GM19193 (cell line): Measurements from ENCODE around the gene SET.

ENCODE experiments used
- POLR2A ChIP-seq: IDR thresholded peaks from 4 replicates; pipeline ENCODE4 v1.6.1; 2011; ENCODE audit not compliant: insufficient read depth, insufficient read length; ENCODE audit errors: extremely low read depth

SET gene

GRCh38 chr9:128705051-128705965 is 16.3 kb downstream of the SET start:
- TF ChIP-seq POLR2A, result no peak

- TF ChIP-seq POLR2A, result no peak
Observed at GRCh38 chr9:128706045-128706444, 17.0 kb downstream of the SET start.

- TF ChIP-seq POLR2A, result no peak
Observed at GRCh38 chr9:128706671-128707381, 17.8 kb downstream of the SET start.

GRCh38 chr9:128707446-128707845 is 18.4 kb downstream of the SET start:
- no peak for TF ChIP-seq POLR2A

GRCh38 chr9:128712451-128713410 is 23.7 kb downstream of the SET start:
- no peak for TF ChIP-seq POLR2A

- TF ChIP-seq POLR2A, result no peak
Observed at GRCh38 chr9:128713411-128713780, 24.4 kb downstream of the SET start.

GRCh38 chr9:128713941-128714573 is 25.0 kb downstream of the SET start:
- no peak for TF ChIP-seq POLR2A

GRCh38 chr9:128714586-128715435 is 25.8 kb downstream of the SET start:
- TF ChIP-seq POLR2A, result no peak

GRCh38 chr9:128715436-128715750 is 26.4 kb downstream of the SET start:
- TF ChIP-seq POLR2A, result no peak

GRCh38 chr9:128716581-128717254 is 27.7 kb downstream of the SET start:
- no peak for TF ChIP-seq POLR2A

GRCh38 chr9:128718047-128718446 is 29.0 kb downstream of the SET start:
- no peak for TF ChIP-seq POLR2A

- TF ChIP-seq POLR2A, result no peak
Observed at GRCh38 chr9:128718475-128718874, 29.5 kb downstream of the SET start.

- TF ChIP-seq POLR2A, result no peak
Observed at GRCh38 chr9:128719919-128720605, 31.0 kb downstream of the SET start.
